Neural progenitor cell (in vitro differentiated cells): ENCODE results near the gene DSCAML1.

ENCODE experiments used
- EZH2phosphoT487 ChIP-seq: fragments of 200-600 bp; sonication (generic); IDR thresholded peaks from 2 replicates; pipeline ENCODE4 v1.6.1; 2017; ENCODE audit warnings: antibody characterized with exemption
- TF ChIP-seq, protein P1 (sequence below): fragments of 200-600 bp; sonication (generic); IDR thresholded peaks from 2 replicates; pipeline ENCODE4 v1.5.1; 2017; ENCODE audit warnings: antibody characterized with exemption, mild to moderate bottlenecking

DNA sequence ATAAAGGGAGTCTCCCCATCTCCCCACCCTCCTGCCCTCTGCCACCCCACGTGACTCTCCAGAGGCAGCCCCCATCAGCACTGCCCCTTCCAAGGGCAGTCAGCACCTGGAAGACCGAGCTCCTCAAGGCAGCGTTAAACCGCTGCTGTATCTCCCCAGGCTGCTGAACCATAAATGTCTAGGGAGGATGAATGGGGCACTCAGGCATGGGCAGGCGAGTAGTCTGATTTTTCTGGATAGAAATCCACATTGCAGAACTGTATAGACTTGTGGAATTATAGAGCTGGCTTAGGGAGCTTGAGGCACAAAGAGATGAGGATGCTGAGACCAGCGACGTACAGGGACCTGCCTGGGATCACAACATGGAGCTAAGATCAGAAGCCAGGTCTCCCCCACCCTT is 269.7 kb downstream of the DSCAML1 start:
- TF ChIP-seq, protein P1, sequence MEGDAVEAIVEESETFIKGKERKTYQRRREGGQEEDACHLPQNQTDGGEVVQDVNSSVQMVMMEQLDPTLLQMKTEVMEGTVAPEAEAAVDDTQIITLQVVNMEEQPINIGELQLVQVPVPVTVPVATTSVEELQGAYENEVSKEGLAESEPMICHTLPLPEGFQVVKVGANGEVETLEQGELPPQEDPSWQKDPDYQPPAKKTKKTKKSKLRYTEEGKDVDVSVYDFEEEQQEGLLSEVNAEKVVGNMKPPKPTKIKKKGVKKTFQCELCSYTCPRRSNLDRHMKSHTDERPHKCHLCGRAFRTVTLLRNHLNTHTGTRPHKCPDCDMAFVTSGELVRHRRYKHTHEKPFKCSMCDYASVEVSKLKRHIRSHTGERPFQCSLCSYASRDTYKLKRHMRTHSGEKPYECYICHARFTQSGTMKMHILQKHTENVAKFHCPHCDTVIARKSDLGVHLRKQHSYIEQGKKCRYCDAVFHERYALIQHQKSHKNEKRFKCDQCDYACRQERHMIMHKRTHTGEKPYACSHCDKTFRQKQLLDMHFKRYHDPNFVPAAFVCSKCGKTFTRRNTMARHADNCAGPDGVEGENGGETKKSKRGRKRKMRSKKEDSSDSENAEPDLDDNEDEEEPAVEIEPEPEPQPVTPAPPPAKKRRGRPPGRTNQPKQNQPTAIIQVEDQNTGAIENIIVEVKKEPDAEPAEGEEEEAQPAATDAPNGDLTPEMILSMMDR = no peak
- no peak for TF ChIP-seq EZH2phosphoT487
